GM12878 (cell line): Measurements from ENCODE around the gene C3. TPM values are rescaled to one million over a fixed set of nuclear protein-coding genes. Genes with fewer than 3 reads are reported as not detected.

Source experiments
- BCL11A ChIP-seq: IDR thresholded peaks from 2 replicates; pipeline ENCODE4 v1.6.1; 2011; ENCODE audit warnings: low read depth, low read length
- CHD2 ChIP-seq: IDR thresholded peaks from 2 replicates; pipeline ENCODE4 v1.6.1; 2011; ENCODE audit warnings: low read depth, low read length, improper control_type of control experiment, borderline replicate concordance
- CREM ChIP-seq: IDR thresholded peaks from 2 replicates; pipeline ENCODE4 v1.6.1; 2014; ENCODE audit warnings: antibody characterized with exemption, low read depth
- EED ChIP-seq: sonication (generic); IDR thresholded peaks from 2 replicates; pipeline ENCODE4 v1.6.1; 2016; ENCODE audit warnings: antibody characterized with exemption, low read depth
- FOXK2 ChIP-seq: fragments of 450-650 bp; IDR thresholded peaks from 2 replicates; pipeline ENCODE4 v1.6.1; 2017; ENCODE audit warnings: mild to moderate bottlenecking, moderate library complexity
- IKZF1 ChIP-seq: fragments of 450-650 bp; conservative IDR thresholded peaks from 2 replicates; pipeline ENCODE4 v1.6.1; 2017; ENCODE audit warnings: antibody characterized with exemption, mild to moderate bottlenecking
- MTA3 ChIP-seq: IDR thresholded peaks from 2 replicates; pipeline ENCODE4 v1.6.1; 2012; ENCODE audit warnings: low read length, inconsistent platforms, borderline replicate concordance
- NRF1 ChIP-seq: conservative IDR thresholded peaks from 2 replicates; pipeline ENCODE4 v1.6.1; 2011; ENCODE audit warnings: mild to moderate bottlenecking, low read depth, low read length, improper control_type of control experiment
- RB1 ChIP-seq: fragments of 450-650 bp; formaldehyde crosslinking; IDR thresholded peaks from 2 replicates; pipeline ENCODE4 v1.6.1; 2017; ENCODE audit warnings: mild to moderate bottlenecking, borderline replicate concordance
- SRF ChIP-seq, 2 experiments: IDR thresholded peaks; 2 replicates each; pipeline ENCODE4 v1.6.1; 2011; ENCODE audit warnings: low read depth in 2 of 2, low read length in 2 of 2, mild to moderate bottlenecking in 1 of 2, moderate library complexity in 1 of 2
- STAT1 ChIP-seq: fragments of 450-650 bp; conservative IDR thresholded peaks from 2 replicates; pipeline ENCODE4 v1.6.1; 2014; ENCODE audit warnings: antibody characterized with exemption, mild to moderate bottlenecking
- YY1 ChIP-seq: IDR thresholded peaks from 2 replicates; pipeline ENCODE4 v1.6.1; 2011; ENCODE audit warnings: low read depth, mild to moderate bottlenecking, low read length
- polyA plus RNA-seq, 11 experiments: library from polyadenylated mRNA; depleted of rRNA in 4 of 11; unstranded in 6 of 11; stranded (reverse) in 5 of 11; fragments of >200 nt; fragmentation: Nextera tagmentation in 4 of 11; fragmentation: Illumina TruSeq in 1 of 11; extraction: Ambion mirVana in 4 of 11; extraction: Trizol in 1 of 11; gene quantifications; 1 replicate in 1 of 11; 2 replicates in 10 of 11; pipeline versions ENCODE4 v1.2.1 to v1.2.3, GENCODE V29; 2011 to 2016; ENCODE audit warnings: inconsistent platforms in 2 of 11, missing spikeins in 2 of 11, low read depth in 1 of 11
- total RNA-seq, 4 experiments: library from RNA; depleted of rRNA in 3 of 4; stranded (reverse); fragments of >200 nt in 3 of 4; fragmentation: Illumina TruSeq in 1 of 4; extraction: Trizol in 1 of 4; gene quantifications; 2 replicates each; pipeline versions ENCODE4 v1.2.1 to v1.2.3, GENCODE V29; 2013 to 2021
- TF ChIP-seq, protein P1 (sequence below): fragments of 450-650 bp; formaldehyde crosslinking; IDR thresholded peaks from 2 replicates; pipeline ENCODE4 v1.4.0; 2020; ENCODE audit warnings: mild to moderate bottlenecking, moderate library complexity
- TF ChIP-seq, protein P2 (sequence below): fragments of 450-650 bp; IDR thresholded peaks from 2 replicates; pipeline ENCODE4 v1.6.1; 2016; ENCODE audit warnings: mild to moderate bottlenecking, moderate library complexity, borderline replicate concordance
- TF ChIP-seq, protein P3 (sequence below): fragments of 450-650 bp; IDR thresholded peaks from 2 replicates; pipeline ENCODE4 v1.6.1; 2017; ENCODE audit warnings: mild to moderate bottlenecking
- TF ChIP-seq, protein P4 (sequence below): fragments of 450-650 bp; IDR thresholded peaks from 2 replicates; pipeline ENCODE4 v1.6.1; 2017; ENCODE audit warnings: mild to moderate bottlenecking, moderate library complexity

The C3 gene
- total and polyA plus RNA-seq, 10 of the 15 experiments (the other 5 are each of a cell fraction or from before 2014, with no cell fraction given): 0.20 to 6.7 (median 0.72) TPM

DNA sequence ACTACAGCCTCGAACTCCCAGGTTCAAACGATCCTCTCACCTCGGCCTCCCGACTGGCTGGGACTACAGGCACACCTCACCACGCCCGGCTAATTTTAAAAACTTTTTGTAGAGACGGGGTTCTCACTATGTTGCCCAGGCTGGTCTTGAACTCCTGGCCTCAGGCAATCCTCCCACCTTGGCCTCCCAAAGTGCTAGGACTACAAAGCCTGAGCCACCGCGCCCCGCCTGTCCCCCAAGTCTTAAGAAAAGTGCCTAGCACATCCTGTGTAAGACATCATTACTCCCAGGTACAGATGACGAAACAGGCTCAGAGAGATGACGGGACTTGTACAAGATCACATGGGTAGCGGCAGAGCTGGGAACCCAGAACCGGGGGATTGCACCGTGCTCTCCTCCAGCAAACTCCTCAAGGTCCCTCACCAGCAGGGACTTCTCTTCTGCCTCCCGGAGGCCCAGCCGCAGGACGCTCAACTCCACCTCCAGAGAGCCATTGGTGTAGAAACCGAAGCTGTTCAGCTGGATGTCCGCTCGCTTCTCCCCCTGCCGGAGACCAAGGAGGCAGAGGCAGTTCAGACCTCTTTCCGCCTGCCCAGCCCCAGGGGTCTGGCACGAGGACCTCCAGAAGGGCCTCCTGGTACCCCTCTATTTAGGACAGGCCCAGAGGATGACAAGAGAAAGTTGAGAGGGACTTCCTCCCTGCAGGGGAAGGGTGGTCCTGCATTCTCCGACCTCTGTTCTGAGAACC lies 15.9 kb upstream of the C3 start (continued):
- no peak for TF ChIP-seq SRF (IDR thresholded peaks at IDR 0.05; ENCODE audit: low read depth in 2 of 2, low read length in 2 of 2)
- no peak for TF ChIP-seq MTA3
- TF ChIP-seq NRF1: no peak
- TF ChIP-seq STAT1: no peak
- TF ChIP-seq EED: no peak
- TF ChIP-seq, protein P1, sequence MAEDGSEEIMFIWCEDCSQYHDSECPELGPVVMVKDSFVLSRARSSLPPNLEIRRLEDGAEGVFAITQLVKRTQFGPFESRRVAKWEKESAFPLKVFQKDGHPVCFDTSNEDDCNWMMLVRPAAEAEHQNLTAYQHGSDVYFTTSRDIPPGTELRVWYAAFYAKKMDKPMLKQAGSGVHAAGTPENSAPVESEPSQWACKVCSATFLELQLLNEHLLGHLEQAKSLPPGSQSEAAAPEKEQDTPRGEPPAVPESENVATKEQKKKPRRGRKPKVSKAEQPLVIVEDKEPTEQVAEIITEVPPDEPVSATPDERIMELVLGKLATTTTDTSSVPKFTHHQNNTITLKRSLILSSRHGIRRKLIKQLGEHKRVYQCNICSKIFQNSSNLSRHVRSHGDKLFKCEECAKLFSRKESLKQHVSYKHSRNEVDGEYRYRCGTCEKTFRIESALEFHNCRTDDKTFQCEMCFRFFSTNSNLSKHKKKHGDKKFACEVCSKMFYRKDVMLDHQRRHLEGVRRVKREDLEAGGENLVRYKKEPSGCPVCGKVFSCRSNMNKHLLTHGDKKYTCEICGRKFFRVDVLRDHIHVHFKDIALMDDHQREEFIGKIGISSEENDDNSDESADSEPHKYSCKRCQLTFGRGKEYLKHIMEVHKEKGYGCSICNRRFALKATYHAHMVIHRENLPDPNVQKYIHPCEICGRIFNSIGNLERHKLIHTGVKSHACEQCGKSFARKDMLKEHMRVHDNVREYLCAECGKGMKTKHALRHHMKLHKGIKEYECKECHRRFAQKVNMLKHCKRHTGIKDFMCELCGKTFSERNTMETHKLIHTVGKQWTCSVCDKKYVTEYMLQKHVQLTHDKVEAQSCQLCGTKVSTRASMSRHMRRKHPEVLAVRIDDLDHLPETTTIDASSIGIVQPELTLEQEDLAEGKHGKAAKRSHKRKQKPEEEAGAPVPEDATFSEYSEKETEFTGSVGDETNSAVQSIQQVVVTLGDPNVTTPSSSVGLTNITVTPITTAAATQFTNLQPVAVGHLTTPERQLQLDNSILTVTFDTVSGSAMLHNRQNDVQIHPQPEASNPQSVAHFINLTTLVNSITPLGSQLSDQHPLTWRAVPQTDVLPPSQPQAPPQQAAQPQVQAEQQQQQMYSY: no peak
- TF ChIP-seq, protein P2, sequence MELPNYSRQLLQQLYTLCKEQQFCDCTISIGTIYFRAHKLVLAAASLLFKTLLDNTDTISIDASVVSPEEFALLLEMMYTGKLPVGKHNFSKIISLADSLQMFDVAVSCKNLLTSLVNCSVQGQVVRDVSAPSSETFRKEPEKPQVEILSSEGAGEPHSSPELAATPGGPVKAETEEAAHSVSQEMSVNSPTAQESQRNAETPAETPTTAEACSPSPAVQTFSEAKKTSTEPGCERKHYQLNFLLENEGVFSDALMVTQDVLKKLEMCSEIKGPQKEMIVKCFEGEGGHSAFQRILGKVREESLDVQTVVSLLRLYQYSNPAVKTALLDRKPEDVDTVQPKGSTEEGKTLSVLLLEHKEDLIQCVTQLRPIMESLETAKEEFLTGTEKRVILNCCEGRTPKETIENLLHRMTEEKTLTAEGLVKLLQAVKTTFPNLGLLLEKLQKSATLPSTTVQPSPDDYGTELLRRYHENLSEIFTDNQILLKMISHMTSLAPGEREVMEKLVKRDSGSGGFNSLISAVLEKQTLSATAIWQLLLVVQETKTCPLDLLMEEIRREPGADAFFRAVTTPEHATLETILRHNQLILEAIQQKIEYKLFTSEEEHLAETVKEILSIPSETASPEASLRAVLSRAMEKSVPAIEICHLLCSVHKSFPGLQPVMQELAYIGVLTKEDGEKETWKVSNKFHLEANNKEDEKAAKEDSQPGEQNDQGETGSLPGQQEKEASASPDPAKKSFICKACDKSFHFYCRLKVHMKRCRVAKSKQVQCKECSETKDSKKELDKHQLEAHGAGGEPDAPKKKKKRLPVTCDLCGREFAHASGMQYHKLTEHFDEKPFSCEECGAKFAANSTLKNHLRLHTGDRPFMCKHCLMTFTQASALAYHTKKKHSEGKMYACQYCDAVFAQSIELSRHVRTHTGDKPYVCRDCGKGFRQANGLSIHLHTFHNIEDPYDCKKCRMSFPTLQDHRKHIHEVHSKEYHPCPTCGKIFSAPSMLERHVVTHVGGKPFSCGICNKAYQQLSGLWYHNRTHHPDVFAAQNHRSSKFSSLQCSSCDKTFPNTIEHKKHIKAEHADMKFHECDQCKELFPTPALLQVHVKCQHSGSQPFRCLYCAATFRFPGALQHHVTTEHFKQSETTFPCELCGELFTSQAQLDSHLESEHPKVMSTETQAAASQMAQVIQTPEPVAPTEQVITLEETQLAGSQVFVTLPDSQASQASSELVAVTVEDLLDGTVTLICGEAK: no peak; the same call in 1 of the 2 replicates
- no peak for TF ChIP-seq BCL11A
- TF ChIP-seq, protein P3, sequence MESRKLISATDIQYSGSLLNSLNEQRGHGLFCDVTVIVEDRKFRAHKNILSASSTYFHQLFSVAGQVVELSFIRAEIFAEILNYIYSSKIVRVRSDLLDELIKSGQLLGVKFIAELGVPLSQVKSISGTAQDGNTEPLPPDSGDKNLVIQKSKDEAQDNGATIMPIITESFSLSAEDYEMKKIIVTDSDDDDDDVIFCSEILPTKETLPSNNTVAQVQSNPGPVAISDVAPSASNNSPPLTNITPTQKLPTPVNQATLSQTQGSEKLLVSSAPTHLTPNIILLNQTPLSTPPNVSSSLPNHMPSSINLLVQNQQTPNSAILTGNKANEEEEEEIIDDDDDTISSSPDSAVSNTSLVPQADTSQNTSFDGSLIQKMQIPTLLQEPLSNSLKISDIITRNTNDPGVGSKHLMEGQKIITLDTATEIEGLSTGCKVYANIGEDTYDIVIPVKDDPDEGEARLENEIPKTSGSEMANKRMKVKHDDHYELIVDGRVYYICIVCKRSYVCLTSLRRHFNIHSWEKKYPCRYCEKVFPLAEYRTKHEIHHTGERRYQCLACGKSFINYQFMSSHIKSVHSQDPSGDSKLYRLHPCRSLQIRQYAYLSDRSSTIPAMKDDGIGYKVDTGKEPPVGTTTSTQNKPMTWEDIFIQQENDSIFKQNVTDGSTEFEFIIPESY: no peak
- TF ChIP-seq RB1: peak; percentile 43; the same call in 1 of the 2 replicates
- 0 out of 2 replicates have a peak, but pooled peaks have one; percentile 11 for TF ChIP-seq CHD2
- TF ChIP-seq CREM: peak; percentile 94
- peak; percentile 82 for TF ChIP-seq YY1
- TF ChIP-seq, protein P4, sequence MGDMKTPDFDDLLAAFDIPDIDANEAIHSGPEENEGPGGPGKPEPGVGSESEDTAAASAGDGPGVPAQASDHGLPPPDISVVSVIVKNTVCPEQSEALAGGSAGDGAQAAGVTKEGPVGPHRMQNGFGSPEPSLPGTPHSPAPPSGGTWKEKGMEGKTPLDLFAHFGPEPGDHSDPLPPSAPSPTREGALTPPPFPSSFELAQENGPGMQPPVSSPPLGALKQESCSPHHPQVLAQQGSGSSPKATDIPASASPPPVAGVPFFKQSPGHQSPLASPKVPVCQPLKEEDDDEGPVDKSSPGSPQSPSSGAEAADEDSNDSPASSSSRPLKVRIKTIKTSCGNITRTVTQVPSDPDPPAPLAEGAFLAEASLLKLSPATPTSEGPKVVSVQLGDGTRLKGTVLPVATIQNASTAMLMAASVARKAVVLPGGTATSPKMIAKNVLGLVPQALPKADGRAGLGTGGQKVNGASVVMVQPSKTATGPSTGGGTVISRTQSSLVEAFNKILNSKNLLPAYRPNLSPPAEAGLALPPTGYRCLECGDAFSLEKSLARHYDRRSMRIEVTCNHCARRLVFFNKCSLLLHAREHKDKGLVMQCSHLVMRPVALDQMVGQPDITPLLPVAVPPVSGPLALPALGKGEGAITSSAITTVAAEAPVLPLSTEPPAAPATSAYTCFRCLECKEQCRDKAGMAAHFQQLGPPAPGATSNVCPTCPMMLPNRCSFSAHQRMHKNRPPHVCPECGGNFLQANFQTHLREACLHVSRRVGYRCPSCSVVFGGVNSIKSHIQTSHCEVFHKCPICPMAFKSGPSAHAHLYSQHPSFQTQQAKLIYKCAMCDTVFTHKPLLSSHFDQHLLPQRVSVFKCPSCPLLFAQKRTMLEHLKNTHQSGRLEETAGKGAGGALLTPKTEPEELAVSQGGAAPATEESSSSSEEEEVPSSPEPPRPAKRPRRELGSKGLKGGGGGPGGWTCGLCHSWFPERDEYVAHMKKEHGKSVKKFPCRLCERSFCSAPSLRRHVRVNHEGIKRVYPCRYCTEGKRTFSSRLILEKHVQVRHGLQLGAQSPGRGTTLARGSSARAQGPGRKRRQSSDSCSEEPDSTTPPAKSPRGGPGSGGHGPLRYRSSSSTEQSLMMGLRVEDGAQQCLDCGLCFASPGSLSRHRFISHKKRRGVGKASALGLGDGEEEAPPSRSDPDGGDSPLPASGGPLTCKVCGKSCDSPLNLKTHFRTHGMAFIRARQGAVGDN: peak; percentile 66; the same call in 1 of the 2 replicates
- peak; percentile 25; the same call in 1 of the 2 replicates for TF ChIP-seq FOXK2
- peak; percentile 58; the same call in 1 of the 2 replicates for TF ChIP-seq IKZF1
